Stimulated activated CD4-positive, alpha-beta T cell treated with anti-CD3 and anti-CD28 coated beads, Interleukin-1b, Interleukin-23, amount 100 ng/mL, for 4 hours (primary cell): ENCODE data around the gene SF3B5.
"Not testable (repeated sequence)": the region's sequence is repeated elsewhere in the genome, so short reads cannot be mapped to it uniquely, and the experiment has no call there.

Experiments used
- DNase-seq, 2 donors: peaks; one replicate each; pipeline ENCODE4 v3.0.0-alpha.2; 2020; ENCODE audit warnings: low read depth in 2 of 2

SF3B5 gene

DNA sequence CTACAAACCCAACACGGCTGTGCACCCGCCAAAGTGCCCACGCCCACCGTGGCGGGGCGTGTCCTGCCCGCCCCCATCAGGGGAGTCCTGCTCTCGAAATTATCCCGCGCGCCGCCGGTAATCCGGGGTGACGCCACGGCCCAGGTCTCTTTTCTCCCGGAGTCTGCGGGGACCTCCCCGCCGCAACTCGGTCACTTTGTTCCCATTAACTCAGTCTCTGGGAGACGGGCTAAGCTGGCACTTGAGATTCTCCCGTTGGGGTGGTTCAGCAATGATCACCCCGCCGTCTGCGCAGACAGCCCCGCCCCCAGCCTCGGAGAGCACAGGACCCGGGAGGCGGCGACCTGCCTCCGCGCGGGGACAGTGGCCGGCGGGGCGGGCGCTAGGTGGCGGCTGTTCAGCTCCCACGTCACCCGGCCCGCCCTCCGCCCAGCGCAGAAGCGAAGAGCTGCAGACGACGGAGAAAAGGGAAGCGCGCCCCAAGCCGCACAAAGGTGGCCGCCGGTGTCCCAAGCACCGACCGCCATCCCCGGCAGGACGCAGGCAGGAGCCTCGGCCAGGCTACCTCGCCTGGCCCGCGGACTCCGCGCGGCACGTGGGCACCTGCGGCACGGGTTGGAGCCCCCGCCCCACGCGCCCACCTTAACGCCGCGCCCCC, 31.5 kb downstream of the SF3B5 start:
- DNase-seq = peak; percentile 81

DNA sequence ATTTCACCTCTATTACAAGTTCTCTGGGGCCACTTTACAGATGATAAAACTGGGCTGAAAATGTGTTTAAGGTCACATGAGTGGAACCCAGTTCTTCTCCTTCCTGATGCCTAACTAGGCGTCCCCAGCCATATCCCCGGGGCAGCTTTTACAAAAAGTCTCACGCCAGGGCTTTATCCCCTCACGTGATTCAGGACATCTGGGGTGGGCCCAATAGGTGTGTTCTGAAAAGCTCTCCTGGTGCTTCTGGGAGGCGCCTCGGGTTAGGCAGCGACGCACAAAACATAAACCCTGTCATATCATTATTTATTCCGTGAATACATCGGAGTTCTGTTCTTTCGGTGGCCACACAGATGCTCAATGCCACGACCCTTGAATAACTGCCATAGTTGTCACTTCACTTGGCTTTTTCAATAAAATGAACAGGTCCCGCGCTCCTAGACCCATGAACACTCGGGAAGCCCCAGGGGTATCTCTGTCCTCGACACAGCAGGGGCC, 32.1 kb downstream of the SF3B5 start:
- no peak for DNase-seq

DNA sequence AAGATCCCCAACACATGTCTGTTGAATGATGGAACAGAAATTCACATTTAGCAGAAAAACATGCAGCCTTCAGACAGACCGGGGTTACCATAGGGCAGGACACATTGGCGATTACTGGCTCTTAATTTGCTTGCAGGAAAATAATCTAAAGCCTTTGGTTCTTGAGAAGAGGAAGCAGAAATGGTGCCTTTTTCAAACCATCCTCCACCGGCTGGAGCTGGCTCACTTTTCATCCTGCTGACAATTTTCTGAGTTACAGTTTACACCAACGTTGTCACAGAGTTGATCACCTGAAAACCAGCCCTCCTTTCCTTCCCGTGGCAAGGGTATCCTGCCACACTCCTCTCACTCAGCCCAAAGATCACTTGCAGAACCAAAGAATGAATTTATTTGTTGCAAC, 32.6 kb downstream of the SF3B5 start:
- no peak for DNase-seq

DNA sequence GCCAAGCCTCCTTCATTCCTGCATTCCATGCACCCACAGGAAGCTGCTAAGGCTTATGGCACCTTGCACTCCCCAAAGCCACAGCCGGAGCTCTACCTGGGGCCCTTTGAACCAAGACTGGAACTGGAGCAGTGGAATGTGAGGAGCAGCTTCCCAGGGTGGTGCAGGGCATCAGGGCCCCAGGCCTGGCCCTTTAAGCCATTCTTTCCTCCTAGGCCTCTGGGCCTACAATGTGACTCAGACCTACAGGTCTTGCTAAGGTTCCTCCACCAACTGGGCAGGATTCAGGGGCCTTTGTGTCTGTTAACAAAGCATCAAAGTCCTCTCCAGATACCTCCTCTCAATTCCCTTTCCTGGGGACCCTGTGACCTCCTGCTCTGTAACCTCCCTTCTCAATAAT, 36.2 kb downstream of the SF3B5 start:
- DNase-seq = no peak

DNA sequence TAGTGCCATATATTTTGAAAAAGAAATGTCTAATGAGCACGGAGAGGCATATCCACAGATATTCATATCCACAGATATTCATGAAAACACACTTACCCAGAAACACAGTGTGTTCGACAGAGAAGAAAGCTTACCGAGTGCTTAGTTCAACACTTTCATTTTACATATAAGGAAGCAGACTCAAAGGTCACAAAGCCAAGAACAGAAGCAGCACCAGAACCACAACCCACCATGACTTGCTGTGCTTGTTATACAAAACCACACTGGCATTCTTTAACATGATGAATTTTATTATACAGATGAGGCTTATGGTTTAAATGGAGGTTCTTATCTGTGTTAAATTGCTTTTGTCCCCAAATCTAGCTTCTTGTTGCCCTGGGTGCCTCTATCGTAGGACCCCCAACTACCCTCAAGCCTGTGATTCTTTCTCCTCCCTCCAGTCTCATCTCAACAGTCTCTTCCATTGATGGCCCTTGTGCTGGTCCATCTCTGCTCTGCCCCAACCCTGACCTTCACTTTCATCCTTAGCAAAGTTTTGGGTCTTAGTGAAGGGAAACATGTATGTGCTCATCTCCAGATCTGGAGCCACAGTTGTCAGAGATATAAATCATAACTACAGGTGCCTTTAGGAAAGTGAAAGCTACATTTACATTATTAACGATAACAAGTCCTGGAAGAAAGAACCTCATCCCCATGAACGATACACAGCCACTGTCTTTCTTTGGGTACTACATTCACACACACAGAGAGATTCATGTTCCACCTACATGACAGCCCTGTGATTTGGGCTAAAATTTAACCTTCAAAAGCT, 40.0 kb downstream of the SF3B5 start:
- DNase-seq = peak in 1 of 2 donors; percentile 20

DNA sequence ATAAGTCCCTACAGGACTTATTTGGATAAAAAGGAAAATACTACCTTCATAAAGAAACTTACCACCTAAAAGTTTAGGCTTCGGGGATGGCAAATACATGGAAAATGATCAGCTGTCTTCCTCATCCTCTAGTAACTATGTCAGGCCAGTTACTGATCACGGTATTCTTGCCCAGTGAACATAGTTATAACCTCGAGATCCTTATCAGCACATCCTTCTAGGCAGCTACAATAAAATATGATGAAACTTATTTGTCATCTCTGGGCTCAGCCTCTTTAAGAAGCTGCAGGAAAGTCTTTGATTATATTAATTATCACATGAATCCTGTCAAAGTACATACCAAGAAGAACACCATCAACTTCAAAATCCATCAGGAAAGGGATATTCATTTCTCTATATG, 41.8 kb downstream of the SF3B5 start:
- DNase-seq = no peak

DNA sequence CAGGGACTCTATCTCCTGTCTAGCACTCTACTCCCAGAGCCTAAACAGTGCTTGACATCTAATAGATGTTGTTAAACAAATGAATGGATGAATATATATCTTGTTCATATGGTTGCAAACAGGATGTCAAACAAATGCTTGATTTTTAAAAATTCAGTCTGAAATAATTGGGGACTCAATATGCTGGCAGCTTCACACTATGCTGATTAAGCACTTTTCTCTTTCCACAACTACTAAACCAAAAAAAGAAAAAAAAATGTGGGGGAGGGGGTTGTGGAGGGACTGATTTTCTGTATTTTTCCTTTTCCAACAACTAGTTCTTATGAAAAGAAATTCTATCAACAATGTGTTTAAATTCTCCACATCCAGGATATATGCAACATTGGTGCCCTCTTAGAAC, 42.9 kb downstream of the SF3B5 start:
- no peak for DNase-seq

DNA sequence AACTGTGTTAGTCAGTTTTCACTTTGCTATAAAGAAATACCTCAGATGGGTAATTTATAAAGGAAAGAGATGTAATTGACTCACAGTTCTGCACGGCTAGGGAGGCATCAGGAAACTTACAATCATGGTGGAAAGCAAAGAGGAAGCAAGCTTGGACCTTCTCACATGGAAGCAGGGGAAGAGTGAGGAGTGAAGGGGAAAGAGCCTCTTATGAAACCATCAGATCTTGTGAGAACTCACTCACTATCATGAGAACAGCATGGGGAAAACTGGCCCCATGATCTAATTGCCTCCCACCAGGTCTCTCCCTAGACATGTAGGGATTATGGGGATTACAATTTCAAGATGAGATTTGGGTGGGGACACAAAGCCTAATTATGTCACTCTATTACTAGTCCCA, 46.0 kb downstream of the SF3B5 start:
- no peak for DNase-seq

DNA sequence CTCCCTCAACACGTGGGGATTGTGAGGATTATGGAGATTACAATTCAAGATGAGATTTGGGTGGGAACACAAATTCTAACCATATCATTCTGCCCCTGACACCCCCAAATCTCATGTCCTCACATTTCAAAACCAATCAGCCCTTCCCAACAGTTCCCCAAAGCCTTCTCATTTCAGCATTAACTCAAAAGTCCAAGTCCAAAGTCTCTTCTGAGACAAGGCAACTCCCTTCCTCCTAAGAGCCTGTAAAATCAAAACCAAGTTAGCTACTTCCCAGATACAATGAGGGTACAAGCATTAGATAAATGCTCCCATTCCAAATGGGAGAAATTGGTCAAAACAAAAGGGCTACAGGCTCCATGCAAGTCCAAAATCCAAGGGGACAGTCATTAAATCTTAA, 47.7 kb downstream of the SF3B5 start:
- no peak for DNase-seq

DNA sequence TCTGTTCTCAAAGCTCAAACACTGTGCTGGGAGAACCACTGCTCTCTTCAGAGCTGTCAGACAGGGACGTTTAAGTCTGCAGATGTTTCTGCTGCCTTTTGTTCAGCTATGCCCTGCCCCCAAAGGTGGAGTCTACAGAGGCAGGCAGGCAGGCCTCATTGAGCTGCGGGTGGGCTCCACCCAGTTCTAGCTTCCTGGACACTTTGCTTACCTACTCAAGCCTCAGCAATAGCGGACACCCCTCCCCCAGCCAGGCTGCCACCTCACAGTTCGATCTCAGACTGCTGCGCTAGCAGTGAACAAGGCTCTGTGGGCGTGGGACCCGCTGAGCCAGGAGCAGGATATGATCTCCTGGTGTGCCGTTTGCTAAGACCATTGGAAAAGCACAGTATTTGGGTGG, 48.7 kb downstream of the SF3B5 start:
- not testable (repeated sequence) for DNase-seq

DNA sequence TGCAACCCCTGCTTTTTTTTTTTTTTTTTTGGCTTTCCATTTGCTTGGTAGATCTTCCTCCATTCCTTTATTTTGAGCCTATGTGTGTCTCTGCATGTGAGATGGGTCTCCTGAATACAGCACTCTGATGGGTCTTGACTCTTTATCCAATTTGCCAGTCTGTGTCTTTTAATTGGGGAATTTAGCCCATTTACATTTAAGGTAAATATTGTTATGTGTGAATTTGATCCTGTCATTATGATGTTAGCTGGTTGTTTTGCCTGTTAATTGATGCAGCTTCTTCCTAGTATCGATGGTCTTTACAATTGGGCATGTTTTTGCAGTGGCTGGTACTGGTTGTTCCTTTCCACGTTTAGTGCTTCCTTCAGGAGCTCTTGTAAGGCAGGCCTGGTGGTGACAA, 50.4 kb downstream of the SF3B5 start:
- not testable (repeated sequence) for DNase-seq
